DOHH2 (cell line): ENCODE measurements around the gene GPC6.

ENCODE experiments used
- CTCF ChIP-seq: fragments of 200-600 bp; sonication (generic); IDR thresholded peaks from one replicate; pipeline ENCODE4 v1.5.1; 2014; ENCODE audit warnings: antibody characterized with exemption, mild to moderate bottlenecking, low read depth, low read length; ENCODE audit not compliant: poor library complexity, severe bottlenecking
- EZH2phosphoT487 ChIP-seq: fragments of 200-600 bp; sonication (generic); IDR thresholded peaks from 2 replicates; pipeline ENCODE4 v1.6.1; 2017; ENCODE audit warnings: borderline replicate concordance, mild to moderate bottlenecking, antibody characterized with exemption, low read length, moderate library complexity, mixed read lengths

- TF ChIP-seq CTCF (no peak), EZH2phosphoT487 (no peak)
Observed at GRCh38 chr13:94384231-94384905, 1157.8 kb downstream of the GPC6 start.
